Adrenal gland (tissue), 5 donors: ENCODE measurements around the gene LRBA.

Source experiments
- POLR2A ChIP-seq, 2 donors: fragments of 450-650 bp; IDR thresholded peaks; one replicate each; pipeline ENCODE4 v1.6.1; 2017; ENCODE audit warnings: antibody characterized with exemption in 2 of 2, mild to moderate bottlenecking in 2 of 2, moderate library complexity in 1 of 2
- TF ChIP-seq, protein P1 (sequence below), 6 experiments: fragments of 450-650 bp in 4 of 6; fragments of 200-600 bp in 2 of 6; sonication (generic) in 1 of 6; IDR thresholded peaks; 1 replicate in 5 of 6; 2 replicates in 1 of 6; pipeline versions ENCODE4 v1.5.1 to v1.8.0; 2016 to 2021; ENCODE audit warnings: antibody characterized with exemption in 6 of 6, mild to moderate bottlenecking in 2 of 6, moderate library complexity in 1 of 6
- donor health status: DM: no; HTN: no; CAD: no.

DNA sequence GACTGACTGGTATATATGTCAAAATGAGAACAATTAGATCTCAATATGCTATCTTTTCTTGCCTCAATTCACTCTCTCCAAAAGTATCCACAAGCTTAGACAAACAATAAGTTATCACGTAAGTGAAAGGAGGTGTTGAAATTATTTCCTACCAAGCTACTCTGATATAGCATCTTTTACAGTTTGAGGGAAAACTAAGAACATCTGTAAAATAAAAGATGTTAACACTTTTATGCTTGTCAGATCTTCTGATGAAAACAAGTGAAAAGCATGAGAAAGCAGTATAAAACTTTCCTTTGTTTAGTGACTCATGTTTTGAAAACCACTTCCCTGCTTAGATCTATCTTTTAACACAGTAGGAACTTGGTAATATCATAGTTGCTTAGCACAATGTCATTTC, 441.6 kb downstream of the LRBA start:
- TF ChIP-seq, protein P1, sequence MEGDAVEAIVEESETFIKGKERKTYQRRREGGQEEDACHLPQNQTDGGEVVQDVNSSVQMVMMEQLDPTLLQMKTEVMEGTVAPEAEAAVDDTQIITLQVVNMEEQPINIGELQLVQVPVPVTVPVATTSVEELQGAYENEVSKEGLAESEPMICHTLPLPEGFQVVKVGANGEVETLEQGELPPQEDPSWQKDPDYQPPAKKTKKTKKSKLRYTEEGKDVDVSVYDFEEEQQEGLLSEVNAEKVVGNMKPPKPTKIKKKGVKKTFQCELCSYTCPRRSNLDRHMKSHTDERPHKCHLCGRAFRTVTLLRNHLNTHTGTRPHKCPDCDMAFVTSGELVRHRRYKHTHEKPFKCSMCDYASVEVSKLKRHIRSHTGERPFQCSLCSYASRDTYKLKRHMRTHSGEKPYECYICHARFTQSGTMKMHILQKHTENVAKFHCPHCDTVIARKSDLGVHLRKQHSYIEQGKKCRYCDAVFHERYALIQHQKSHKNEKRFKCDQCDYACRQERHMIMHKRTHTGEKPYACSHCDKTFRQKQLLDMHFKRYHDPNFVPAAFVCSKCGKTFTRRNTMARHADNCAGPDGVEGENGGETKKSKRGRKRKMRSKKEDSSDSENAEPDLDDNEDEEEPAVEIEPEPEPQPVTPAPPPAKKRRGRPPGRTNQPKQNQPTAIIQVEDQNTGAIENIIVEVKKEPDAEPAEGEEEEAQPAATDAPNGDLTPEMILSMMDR (IDR thresholded peaks at IDR 0.05), result no peak
- no peak for TF ChIP-seq POLR2A (IDR thresholded peaks at IDR 0.05)
